HFFc6 (cell line): ENCODE data around the gene BTBD1. TPM values are rescaled to one million over a fixed set of nuclear protein-coding genes. Genes with fewer than 3 reads are reported as not detected.

ENCODE experiments used
- DNase-seq: peaks from one replicate; pipeline ENCODE4 v3.0.0-alpha.2; 2018
- H3K27ac Mint-ChIP-seq: 2 replicates; pipeline ENCODE4 v1.8.0; 2020; ENCODE audit warnings: mild to moderate bottlenecking, mixed read lengths
- H3K27me3 Mint-ChIP-seq: 2 replicates; pipeline ENCODE4 v1.8.0; 2021; ENCODE audit warnings: mild to moderate bottlenecking, moderate library complexity, mixed read lengths; ENCODE audit not compliant: insufficient read depth
- H3K36me3 Mint-ChIP-seq: 2 replicates; pipeline ENCODE4 v1.8.0; 2021; ENCODE audit warnings: low read depth, mixed read lengths
- H3K4me1 Mint-ChIP-seq: 2 replicates; pipeline ENCODE4 v1.8.0; 2020; ENCODE audit warnings: low read depth, mixed read lengths
- H3K4me3 Mint-ChIP-seq: 2 replicates; pipeline ENCODE4 v1.8.0; 2020; ENCODE audit warnings: mild to moderate bottlenecking, moderate library complexity, mixed read lengths
- H3K9me3 Mint-ChIP-seq: 2 replicates; pipeline ENCODE4 v1.8.0; 2020; ENCODE audit warnings: mild to moderate bottlenecking, mixed read lengths
- total RNA-seq, 6 experiments: library from RNA; stranded (reverse); fragmentation: NEBNext Ultra II Directional; extraction: Animal tissue kit (Norgen Biotek cat#: 25700); gene quantifications; 2 replicates in 1 of 6; 3 replicates in 5 of 6; pipeline ENCODE4 v1.2.3, GENCODE V29; 2021
- TF ChIP-seq, protein P1 (sequence below): fragments of 200-600 bp; sonication (generic); IDR thresholded peaks from 2 replicates; pipeline ENCODE4 v1.5.0; 2021; ENCODE audit warnings: antibody characterized with exemption, mild to moderate bottlenecking

The BTBD1 gene
- total RNA-seq, 6 experiments from 2014 or later = 62.2 to 74.8 (median 69.4) TPM

DNA sequence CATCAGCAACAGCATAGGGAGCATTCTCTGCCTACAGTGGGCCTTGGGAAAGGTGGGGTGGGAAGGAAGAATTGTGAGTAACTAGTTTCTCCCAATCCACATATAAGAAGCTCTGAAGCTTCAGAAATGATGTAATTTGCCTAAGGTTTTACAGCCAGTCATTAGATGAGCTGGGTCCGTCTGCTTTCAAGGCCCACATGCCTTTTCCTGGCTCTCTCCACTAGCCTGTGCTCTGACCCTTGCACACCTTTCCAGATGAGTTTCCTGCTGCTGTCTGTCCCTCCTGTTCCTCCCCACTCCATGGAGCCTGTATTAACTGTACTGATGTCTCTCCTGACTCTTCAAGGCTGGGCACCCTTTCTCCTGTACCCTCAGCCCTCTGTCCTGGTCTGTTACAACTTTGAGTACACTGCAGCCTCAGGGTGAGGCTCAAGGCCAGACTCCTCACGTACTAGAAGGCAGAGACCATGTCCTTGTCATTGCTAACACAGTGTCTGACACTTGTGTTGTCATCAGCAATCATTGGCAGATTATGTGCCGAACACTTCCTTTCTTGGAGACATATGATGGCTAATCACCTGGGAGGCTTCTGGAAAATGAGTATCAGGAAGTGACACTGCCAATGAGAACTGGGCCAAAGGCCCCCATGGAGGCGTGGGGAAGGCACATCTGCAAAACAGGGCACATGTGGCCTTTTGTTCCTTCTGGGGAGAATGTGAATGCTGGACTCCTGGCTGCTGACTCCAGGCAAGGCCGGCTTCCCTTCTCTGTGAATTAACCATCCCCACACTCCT, 47.0 kb upstream of the BTBD1 start:
- Mint-ChIP-seq H3K4me3 (no peak overlapping the region), H3K36me3 (peaks cover 6% of the 10 kb centered on the region; the same call in 1 of the 2 replicates), H3K27ac (no peak overlapping the region), H3K9me3 (peaks cover 3% of the 10 kb centered on the region; the same call in 1 of the 2 replicates), H3K4me1 (peaks cover 23% of the 10 kb centered on the region), H3K27me3 (peaks cover 16% of the 10 kb centered on the region)
- no peak for DNase-seq
- TF ChIP-seq, protein P1, sequence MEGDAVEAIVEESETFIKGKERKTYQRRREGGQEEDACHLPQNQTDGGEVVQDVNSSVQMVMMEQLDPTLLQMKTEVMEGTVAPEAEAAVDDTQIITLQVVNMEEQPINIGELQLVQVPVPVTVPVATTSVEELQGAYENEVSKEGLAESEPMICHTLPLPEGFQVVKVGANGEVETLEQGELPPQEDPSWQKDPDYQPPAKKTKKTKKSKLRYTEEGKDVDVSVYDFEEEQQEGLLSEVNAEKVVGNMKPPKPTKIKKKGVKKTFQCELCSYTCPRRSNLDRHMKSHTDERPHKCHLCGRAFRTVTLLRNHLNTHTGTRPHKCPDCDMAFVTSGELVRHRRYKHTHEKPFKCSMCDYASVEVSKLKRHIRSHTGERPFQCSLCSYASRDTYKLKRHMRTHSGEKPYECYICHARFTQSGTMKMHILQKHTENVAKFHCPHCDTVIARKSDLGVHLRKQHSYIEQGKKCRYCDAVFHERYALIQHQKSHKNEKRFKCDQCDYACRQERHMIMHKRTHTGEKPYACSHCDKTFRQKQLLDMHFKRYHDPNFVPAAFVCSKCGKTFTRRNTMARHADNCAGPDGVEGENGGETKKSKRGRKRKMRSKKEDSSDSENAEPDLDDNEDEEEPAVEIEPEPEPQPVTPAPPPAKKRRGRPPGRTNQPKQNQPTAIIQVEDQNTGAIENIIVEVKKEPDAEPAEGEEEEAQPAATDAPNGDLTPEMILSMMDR = no peak

DNA sequence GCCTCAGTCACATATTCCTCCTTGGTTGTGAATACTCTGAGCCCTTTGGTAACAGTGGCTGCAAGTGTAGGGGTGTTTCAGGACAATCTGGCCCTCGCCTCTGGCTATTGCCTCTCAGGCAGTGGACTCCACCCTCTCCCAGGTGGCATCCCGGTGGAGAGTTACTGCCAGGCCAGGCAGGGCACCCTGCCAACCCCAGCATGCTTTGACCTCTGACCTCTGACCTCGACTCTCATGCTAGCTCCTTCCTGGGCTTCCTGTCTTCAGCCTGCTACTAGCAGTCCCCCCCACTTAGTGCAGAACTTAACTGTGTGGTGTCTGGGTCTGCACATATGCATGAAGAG, 45.9 kb upstream of the BTBD1 start:
- TF ChIP-seq, protein P1 = no peak
- H3K4me3 Mint-ChIP-seq = peak overlapping the region; percentile 58
- H3K4me1 Mint-ChIP-seq = peaks cover 29% of the 10 kb centered on the region
- peaks cover 6% of the 10 kb centered on the region; the same call in 1 of the 2 replicates for H3K36me3 Mint-ChIP-seq
- H3K27me3 Mint-ChIP-seq = peaks cover 26% of the 10 kb centered on the region
- DNase-seq = no peak
- H3K9me3 Mint-ChIP-seq = peaks cover 3% of the 10 kb centered on the region; the same call in 1 of the 2 replicates
- peak overlapping the region; percentile 36 for H3K27ac Mint-ChIP-seq

DNA sequence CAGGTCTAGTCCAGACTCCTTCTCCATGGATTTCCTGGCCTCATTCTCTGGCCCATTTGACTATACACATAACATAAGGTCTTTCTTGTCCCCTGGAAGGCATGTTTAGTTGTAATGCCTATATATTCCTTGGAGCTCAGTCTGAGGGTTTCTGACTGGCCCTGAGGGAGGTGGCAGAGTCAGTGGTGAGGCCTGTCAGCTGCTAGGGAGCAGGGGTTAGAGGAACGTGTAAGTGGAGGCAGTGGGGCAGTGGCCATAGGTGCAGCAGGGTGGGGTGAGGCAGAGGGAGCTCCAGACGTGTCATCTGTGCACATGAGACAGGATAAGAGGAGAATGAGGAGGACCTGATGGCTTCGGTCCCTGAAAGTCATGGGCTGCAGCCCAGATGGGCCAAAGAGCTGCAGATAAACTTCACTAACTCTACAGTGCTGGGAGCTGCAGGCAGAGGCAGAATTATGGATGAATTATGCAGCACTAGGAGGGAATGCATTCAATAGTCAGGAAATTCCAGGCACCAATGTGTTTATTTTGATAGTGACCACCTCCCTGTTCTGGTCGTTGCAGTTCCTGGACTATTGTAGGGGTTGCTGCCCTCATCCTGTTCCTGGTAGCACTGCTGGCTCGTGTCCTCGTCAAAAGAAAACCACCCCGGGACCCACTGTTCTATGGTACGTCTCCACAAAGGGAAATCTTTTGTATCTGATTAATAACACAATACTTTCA, 45.3 kb upstream of the BTBD1 start:
- peak; percentile 63 for DNase-seq
- Mint-ChIP-seq H3K9me3 (peaks cover 3% of the 10 kb centered on the region; the same call in 1 of the 2 replicates), H3K27me3 (peaks cover 26% of the 10 kb centered on the region), H3K36me3 (peaks cover 6% of the 10 kb centered on the region; the same call in 1 of the 2 replicates), H3K4me3 (peak overlapping the region; percentile 58), H3K4me1 (peaks cover 29% of the 10 kb centered on the region), H3K27ac (peak overlapping the region; percentile 36)
- TF ChIP-seq, protein P1 = peak; percentile 33

GRCh38 chr15:83111149-83111548, 44.1 kb upstream of the BTBD1 start:
- Mint-ChIP-seq H3K27ac (no peak overlapping the region), H3K9me3 (peaks cover 3% of the 10 kb centered on the region; the same call in 1 of the 2 replicates), H3K4me1 (peaks cover 34% of the 10 kb centered on the region), H3K4me3 (no peak overlapping the region), H3K36me3 (peaks cover 6% of the 10 kb centered on the region; the same call in 1 of the 2 replicates), H3K27me3 (peaks cover 28% of the 10 kb centered on the region)
- no peak for DNase-seq
- TF ChIP-seq, protein P1 = no peak

GRCh38 chr15:83110381-83110780, 43.3 kb upstream of the BTBD1 start:
- Mint-ChIP-seq H3K36me3 (peaks cover 6% of the 10 kb centered on the region; the same call in 1 of the 2 replicates), H3K4me3 (no peak overlapping the region), H3K4me1 (peaks cover 34% of the 10 kb centered on the region), H3K9me3 (peaks cover 3% of the 10 kb centered on the region; the same call in 1 of the 2 replicates), H3K27me3 (peaks cover 28% of the 10 kb centered on the region), H3K27ac (no peak overlapping the region)
- no peak for DNase-seq
- TF ChIP-seq, protein P1 = no peak
